CD4-positive, alpha-beta memory T cell (primary cell): ENCODE results near the gene USP13. TPM values are rescaled to one million over a fixed set of nuclear protein-coding genes. Genes with fewer than 3 reads are reported as not detected.

Source experiments
- CTCF ChIA-PET: fragments of 350-600 bp; sonication (Branson Sonifier 250); formaldehyde crosslinking; loops from one replicate; lab custom pipeline; 2021; ENCODE audit warnings: inconsistent platforms; ENCODE audit not compliant: partially characterized antibody; lab: Charles Lee
- POLR2A ChIA-PET: fragments of 350-600 bp; sonication (Branson Sonifier 250); formaldehyde crosslinking; loops from one replicate; lab custom pipeline; 2021; ENCODE audit not compliant: partially characterized antibody; lab: Charles Lee
- DNase-seq, 5 donors: peaks; one replicate each; pipeline versions ENCODE4 v3.0.0 to v3.0.0-alpha.2; 2020 to 2022; ENCODE audit warnings: mixed read lengths in 1 of 5
- H3K27ac ChIP-seq: one replicate; pipeline ENCODE4 v1.7.0; 2013; ENCODE audit warnings: low read depth, low read length
- H3K27me3 ChIP-seq: 2 replicates; pipeline ENCODE4 v1.7.0; 2013; ENCODE audit warnings: mild to moderate bottlenecking, low read length, moderate library complexity; ENCODE audit not compliant: insufficient read depth
- H3K36me3 ChIP-seq: 2 replicates; pipeline ENCODE4 v1.7.0; 2013; ENCODE audit warnings: mild to moderate bottlenecking, low read length, moderate library complexity; ENCODE audit not compliant: insufficient read depth
- H3K4me1 ChIP-seq: 2 replicates; pipeline ENCODE4 v1.7.0; 2013; ENCODE audit warnings: mild to moderate bottlenecking, low read length, moderate library complexity; ENCODE audit not compliant: insufficient read depth
- H3K4me3 ChIP-seq, 2 donors: one replicate each; pipeline ENCODE4 v1.7.0; 2013; ENCODE audit warnings: low read length in 2 of 2, mild to moderate bottlenecking in 1 of 2
- H3K9me3 ChIP-seq, 2 donors: one replicate each; pipeline ENCODE4 v1.7.0; 2013; ENCODE audit warnings: low read length in 2 of 2, control low read depth in 1 of 2; ENCODE audit not compliant: control insufficient read depth in 1 of 2
- H3K27ac Mint-ChIP-seq, 7 donors: one replicate each; pipeline ENCODE4 v1.8.0; 2020 to 2021; ENCODE audit warnings: mixed read lengths in 7 of 7, mild to moderate bottlenecking in 6 of 7, inconsistent platforms in 3 of 7, moderate library complexity in 3 of 7
- H3K27me3 Mint-ChIP-seq, 2 donors: one replicate each; pipeline ENCODE4 v1.8.0; 2020 to 2021; ENCODE audit warnings: mixed read lengths in 2 of 2
- H3K36me3 Mint-ChIP-seq, 2 donors: one replicate each; pipeline ENCODE4 v1.8.0; 2020 to 2021; ENCODE audit warnings: mixed read lengths in 2 of 2, inconsistent platforms in 1 of 2, mild to moderate bottlenecking in 1 of 2
- H3K4me1 Mint-ChIP-seq, 4 donors: one replicate each; pipeline ENCODE4 v1.8.0; 2020 to 2021; ENCODE audit warnings: mixed read lengths in 4 of 4, mild to moderate bottlenecking in 1 of 4
- H3K4me3 Mint-ChIP-seq, 8 donors: one replicate each; pipeline ENCODE4 v1.8.0; 2020 to 2021; ENCODE audit warnings: mixed read lengths in 8 of 8, mild to moderate bottlenecking in 7 of 8, moderate library complexity in 6 of 8, inconsistent platforms in 3 of 8
- H3K9me3 Mint-ChIP-seq, 8 donors: one replicate each; pipeline ENCODE4 v1.8.0; 2020 to 2021; ENCODE audit warnings: mixed read lengths in 8 of 8, mild to moderate bottlenecking in 5 of 8, inconsistent platforms in 3 of 8, moderate library complexity in 1 of 8
- intact Hi-C: fragments of 100-400 bp; cut with micrococcal nuclease; formaldehyde crosslinking; loops from one replicate; pipeline ENCODE4 v1.15.1; 2023
- polyA plus RNA-seq, 2 donors: library from polyadenylated mRNA; unstranded; fragments of 300-500 nt; fragmentation: Illumina TruSeq; gene quantifications; one replicate each; pipeline ENCODE4 v1.2.3, GENCODE V29; 2021
- total RNA-seq, 2 experiments: library from RNA; stranded (reverse); gene quantifications; one replicate each; pipeline ENCODE4 v1.2.3, GENCODE V29; 2021

Gene USP13
- 10 to 100 TPM in 1 of 2 experiments, 1 to 10 TPM in 1; 9.7 to 11.6 TPM for total RNA-seq
- polyA plus RNA-seq, result 1 to 10 TPM; 5.3 to 9.4 TPM

- H3K36me3 ChIP-seq, result no peaks in the 10 kb centered on the region
- Mint-ChIP-seq H3K4me1 (peaks cover 23 to 44% (median 32%) of the 10 kb centered on the region in 4 donors), H3K9me3 (no peaks in the 10 kb centered on the region), H3K36me3 (peaks cover 11 to 12% of the 10 kb centered on the region in 2 donors), H3K4me3 (peak within 1 kb of the TSS; percentile 87 to 97 (median 96)), H3K27me3 (no peaks in the 10 kb centered on the region), H3K27ac (peak within 1 kb of the TSS; percentile 87 to 96 (median 91))
- H3K27me3 ChIP-seq, result no peaks in the 10 kb centered on the region
- H3K4me1 ChIP-seq, result peaks cover 21% of the 10 kb centered on the region
- CTCF ChIA-PET, result interaction anchor here (1.2 kb wide), 1 partner anchor 90 kb away, joined by 3 read pairs; the partner anchor contains the start of gene ACTL6A
- POLR2A ChIA-PET, result interaction anchor here (1.0 to 1.7 kb wide), 6 partner anchors 9 to 950 kb away, joined by 3 to 8 read pairs (median 4); partner anchors contain the start of genes ACTL6A, MRPL47, NDUFB5 and TTC14
- no peaks in the 10 kb centered on the region for H3K9me3 ChIP-seq
- peak in 4 of 5 donors; percentile 67 to 81 (median 69) for DNase-seq
- H3K4me3 ChIP-seq, result peak within 1 kb of the TSS; percentile 77 to 82
- intact Hi-C loops, result loop anchor here (1.0 to 5.0 kb wide), 5 partner anchors 48 to 1335 kb away; partner anchors contain the start of genes ACTL6A, DNAJC19, MRPL47 and NDUFB5
- peak within 1 kb of the TSS; percentile 61 for H3K27ac ChIP-seq
Observed at GRCh38 chr3:179652447-179653095, at the start of gene USP13. TSS of gene USP13 (plus strand) at chr3:179653040. CDS start at chr3:179653226, 186 bp downstream.

GRCh38 chr3:179603321-179603720, 49.5 kb upstream of the USP13 start:
- Mint-ChIP-seq H3K27ac (peak overlapping the region in 6 of 7 donors; percentile 12 to 99 (median 98)), H3K9me3 (no peaks in the 10 kb centered on the region), H3K36me3 (peaks cover 21 to 53% of the 10 kb centered on the region in 2 donors), H3K4me1 (peaks cover 19 to 47% (median 29%) of the 10 kb centered on the region in 4 donors), H3K27me3 (no peaks in the 10 kb centered on the region), H3K4me3 (peak overlapping the region; percentile 98 to 99 (median 99))
- no peak for DNase-seq
- no peaks in the 10 kb centered on the region for H3K9me3 ChIP-seq
- no peak overlapping the region for H3K27ac ChIP-seq
- H3K4me3 ChIP-seq, result peak overlapping the region in 1 of 2 donors; percentile 97
- ChIA-PET CTCF (no interaction called here), POLR2A (interaction anchor here (0.7 kb wide), 1 partner anchor 41 kb away, joined by 7 read pairs; no protein-coding TSS in a partner anchor)
- intact Hi-C loops, result loop anchor here (10.0 kb wide), 1 partner anchor 1311 kb away; the partner anchor contains the start of gene FXR1
- H3K36me3 ChIP-seq, result peaks cover 22% of the 10 kb centered on the region
- H3K27me3 ChIP-seq, result no peaks in the 10 kb centered on the region
- H3K4me1 ChIP-seq, result peaks cover 26% of the 10 kb centered on the region

- ChIA-PET CTCF (no interaction called here), POLR2A (interaction anchor here (0.7 to 1.8 kb wide), 2 partner anchors 41 to 456 kb away, joined by 7 to 12 read pairs; partner anchors contain the start of gene PIK3CA)
- Mint-ChIP-seq H3K36me3 (peaks cover 21 to 48% of the 10 kb centered on the region in 2 donors), H3K9me3 (no peaks in the 10 kb centered on the region), H3K4me1 (peaks cover 21 to 50% (median 32%) of the 10 kb centered on the region in 4 donors), H3K4me3 (peak overlapping the region; percentile 98 to 99 (median 99)), H3K27ac (peak overlapping the region; percentile 97 to 100 (median 99)), H3K27me3 (no peaks in the 10 kb centered on the region)
- Histone ChIP-seq H3K4me3 (peak overlapping the region; percentile 82 to 97), H3K36me3 (peaks cover 17% of the 10 kb centered on the region), H3K4me1 (peaks cover 31% of the 10 kb centered on the region), H3K27ac (peak overlapping the region; percentile 97), H3K9me3 (no peaks in the 10 kb centered on the region), H3K27me3 (no peaks in the 10 kb centered on the region)
- intact Hi-C loops, result loop anchor here (1.0 to 10.0 kb wide), 6 partner anchors 42 to 1385 kb away; partner anchors contain the start of genes ACTL6A, DNAJC19, FXR1 and MFN1
- no peak for DNase-seq
Observed at GRCh38 chr3:179603831-179604230, 49.0 kb upstream of the USP13 start.

- ChIA-PET POLR2A (interaction anchor here (0.9 to 1.8 kb wide), 10 partner anchors 11 to 1385 kb away, joined by 3 to 12 read pairs (median 4); partner anchors contain the start of genes ACTL6A, DNAJC19, PIK3CA and TTC14), CTCF (interaction anchor here (1.0 to 1.2 kb wide), 2 partner anchors 13 to 45 kb away, joined by 3 to 6 read pairs; no protein-coding TSS in a partner anchor)
- H3K27ac ChIP-seq, result peak within 1 kb of the TSS; percentile 97
- no peaks in the 10 kb centered on the region for H3K27me3 ChIP-seq
- no peaks in the 10 kb centered on the region for H3K9me3 ChIP-seq
- H3K36me3 Mint-ChIP-seq, result peaks cover 15 to 43% of the 10 kb centered on the region in 2 donors
- peaks cover 37% of the 10 kb centered on the region for H3K4me1 ChIP-seq
- peak; percentile 89 to 97 (median 92) for DNase-seq
- intact Hi-C loops, result loop anchor here (1.0 to 10.0 kb wide), 6 partner anchors 42 to 1385 kb away; partner anchors contain the start of genes ACTL6A, DNAJC19, FXR1 and MFN1
- H3K4me3 ChIP-seq, result peak within 1 kb of the TSS; percentile 82 to 97
- peak within 1 kb of the TSS; percentile 98 to 99 (median 99) for H3K4me3 Mint-ChIP-seq
- peaks cover 17% of the 10 kb centered on the region for H3K36me3 ChIP-seq
- H3K4me1 Mint-ChIP-seq, result peaks cover 23 to 56% (median 38%) of the 10 kb centered on the region in 4 donors
- H3K27ac Mint-ChIP-seq, result peak within 1 kb of the TSS; percentile 97 to 100 (median 99)
- H3K27me3 Mint-ChIP-seq, result no peaks in the 10 kb centered on the region
- no peaks in the 10 kb centered on the region for H3K9me3 Mint-ChIP-seq
Observed at GRCh38 chr3:179604321-179605078, 48.3 kb upstream of the USP13 start, which contains the start of the genes MRPL47 and NDUFB5. TSS of gene MRPL47 (minus strand) at chr3:179604638. CDS start at chr3:179604624, 14 bp downstream. TSS of gene NDUFB5 (plus strand) at chr3:179604794. CDS start at chr3:179604816, 22 bp downstream.

- Histone ChIP-seq H3K36me3 (peaks cover 4% of the 10 kb centered on the region), H3K4me1 (peaks cover 39% of the 10 kb centered on the region), H3K27ac (no peak overlapping the region), H3K9me3 (no peaks in the 10 kb centered on the region), H3K27me3 (no peaks in the 10 kb centered on the region), H3K4me3 (no peak overlapping the region)
- Mint-ChIP-seq H3K4me1 (peaks cover 29 to 57% (median 45%) of the 10 kb centered on the region in 4 donors), H3K36me3 (peaks cover 6 to 27% of the 10 kb centered on the region in 2 donors), H3K4me3 (peak overlapping the region in 5 of 8 donors; percentile 46 to 61 (median 54)), H3K27ac (peak overlapping the region in 5 of 7 donors; percentile 4 to 97 (median 42)), H3K9me3 (peaks cover 0 to 2% (median 0%) of the 10 kb centered on the region in 8 donors), H3K27me3 (no peaks in the 10 kb centered on the region)
- CTCF ChIA-PET, result no interaction called here
- intact Hi-C loops, result loop anchor here (10.0 kb wide), 1 partner anchor 1308 kb away; the partner anchor contains the start of gene FXR1
- no peak for DNase-seq
- POLR2A ChIA-PET, result no interaction called here
Observed at GRCh38 chr3:179606534-179607085, 46.2 kb upstream of the USP13 start.
